Measurements from ENCODE around the gene SUGCT.

SUGCT gene

GRCh38 chr7:40507166-40507565 lies 372.4 kb downstream of the SUGCT start:
- DNase-seq (ENCODE audit: extremely low read depth in 1 of 2, low read depth in 1 of 2) = no peak

- DNase-seq (ENCODE audit: extremely low read depth in 1 of 2, low read depth in 1 of 2) = no peak
Observed at GRCh38 chr7:40509287-40509996, 374.6 kb downstream of the SUGCT start.

- DNase-seq (ENCODE audit: extremely low read depth in 1 of 2, low read depth in 1 of 2) = no peak
Observed at GRCh38 chr7:40516376-40516775, 381.6 kb downstream of the SUGCT start.

GRCh38 chr7:40519009-40519408 lies 384.2 kb downstream of the SUGCT start:
- no peak for DNase-seq (ENCODE audit: extremely low read depth in 1 of 2, low read depth in 1 of 2)

- no peak for DNase-seq (ENCODE audit: extremely low read depth in 1 of 2, low read depth in 1 of 2)
Observed at GRCh38 chr7:40520986-40521738, 386.4 kb downstream of the SUGCT start.

GRCh38 chr7:40525764-40526163 lies 391.0 kb downstream of the SUGCT start:
- DNase-seq (ENCODE audit: extremely low read depth in 1 of 2, low read depth in 1 of 2) = no peak

GRCh38 chr7:40526951-40527715 lies 392.3 kb downstream of the SUGCT start:
- no peak for DNase-seq (ENCODE audit: extremely low read depth in 1 of 2, low read depth in 1 of 2)

GRCh38 chr7:40527723-40528122 lies 392.9 kb downstream of the SUGCT start:
- no peak for DNase-seq (ENCODE audit: extremely low read depth in 1 of 2, low read depth in 1 of 2)

GRCh38 chr7:40530292-40530691 lies 395.5 kb downstream of the SUGCT start:
- no peak for DNase-seq (ENCODE audit: extremely low read depth in 1 of 2, low read depth in 1 of 2)

- DNase-seq (ENCODE audit: extremely low read depth in 1 of 2, low read depth in 1 of 2) = no peak
Observed at GRCh38 chr7:40531956-40532355, 397.2 kb downstream of the SUGCT start.

- no peak for DNase-seq (ENCODE audit: extremely low read depth in 1 of 2, low read depth in 1 of 2)
Observed at GRCh38 chr7:40535678-40536077, 400.9 kb downstream of the SUGCT start.

GRCh38 chr7:40536421-40536820 lies 401.6 kb downstream of the SUGCT start:
- no peak for DNase-seq (ENCODE audit: extremely low read depth in 1 of 2, low read depth in 1 of 2)

GRCh38 chr7:40538281-40538680 lies 403.5 kb downstream of the SUGCT start:
- no peak for DNase-seq (ENCODE audit: extremely low read depth in 1 of 2, low read depth in 1 of 2)

GRCh38 chr7:40541336-40541735 lies 406.5 kb downstream of the SUGCT start:
- DNase-seq (ENCODE audit: extremely low read depth in 1 of 2, low read depth in 1 of 2) = no peak

GRCh38 chr7:40542982-40543741 lies 408.4 kb downstream of the SUGCT start:
- no peak for DNase-seq (ENCODE audit: extremely low read depth in 1 of 2, low read depth in 1 of 2)

- DNase-seq (ENCODE audit: extremely low read depth in 1 of 2, low read depth in 1 of 2) = no peak
Observed at GRCh38 chr7:40544221-40544723, 409.5 kb downstream of the SUGCT start.

- DNase-seq (ENCODE audit: extremely low read depth in 1 of 2, low read depth in 1 of 2) = no peak
Observed at GRCh38 chr7:40544871-40545303, 410.1 kb downstream of the SUGCT start.

- DNase-seq (ENCODE audit: extremely low read depth in 1 of 2, low read depth in 1 of 2) = no peak
Observed at GRCh38 chr7:40545739-40546138, 410.9 kb downstream of the SUGCT start.

GRCh38 chr7:40546616-40547501 lies 412.1 kb downstream of the SUGCT start:
- DNase-seq (ENCODE audit: extremely low read depth in 1 of 2, low read depth in 1 of 2) = no peak

Data from activated CD8-positive, alpha-beta memory T cell treated with anti-CD3 and anti-CD28 coated beads for 1 hour (primary cell).